Subcutaneous adipose tissue (tissue), 4 donors: Measurements from ENCODE around the gene KCNMB2. TPM values are rescaled to one million over a fixed set of nuclear protein-coding genes. Genes with fewer than 3 reads are reported as not detected.

Experiments
- total RNA-seq, 4 donors: library from RNA; depleted of rRNA; stranded (reverse); fragments of >200 nt; gene quantifications; one replicate each; pipeline ENCODE4 v1.1.0, GENCODE V29; 2016
- TF ChIP-seq, protein P1 (sequence below): fragments of 450-650 bp; IDR thresholded peaks from one replicate; pipeline ENCODE4 v1.5.1; 2016; ENCODE audit warnings: low read depth, mild to moderate bottlenecking, control low read depth, antibody characterized with exemption, moderate library complexity

Gene KCNMB2
- total RNA-seq, 4 donors from 2014 or later = not detected

DNA sequence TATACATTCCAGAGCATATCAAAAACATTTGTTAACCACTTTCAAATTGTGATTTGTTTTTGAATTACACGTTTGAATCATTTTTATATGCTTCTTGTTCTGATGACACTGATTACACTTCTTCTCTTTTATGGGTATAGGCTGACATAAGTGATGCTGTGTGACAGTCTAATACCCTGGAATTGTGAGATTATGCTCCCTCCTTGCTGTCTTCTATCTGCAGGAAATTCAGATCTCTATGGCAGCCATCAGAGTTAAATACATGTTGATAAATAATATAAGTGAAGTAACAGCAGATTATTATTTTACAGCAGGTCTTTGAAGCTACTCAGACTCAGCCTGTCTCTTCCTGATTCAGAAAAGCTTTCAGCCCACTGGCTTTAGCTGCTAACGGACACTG is 286.5 kb downstream of the KCNMB2 start:
- TF ChIP-seq, protein P1, sequence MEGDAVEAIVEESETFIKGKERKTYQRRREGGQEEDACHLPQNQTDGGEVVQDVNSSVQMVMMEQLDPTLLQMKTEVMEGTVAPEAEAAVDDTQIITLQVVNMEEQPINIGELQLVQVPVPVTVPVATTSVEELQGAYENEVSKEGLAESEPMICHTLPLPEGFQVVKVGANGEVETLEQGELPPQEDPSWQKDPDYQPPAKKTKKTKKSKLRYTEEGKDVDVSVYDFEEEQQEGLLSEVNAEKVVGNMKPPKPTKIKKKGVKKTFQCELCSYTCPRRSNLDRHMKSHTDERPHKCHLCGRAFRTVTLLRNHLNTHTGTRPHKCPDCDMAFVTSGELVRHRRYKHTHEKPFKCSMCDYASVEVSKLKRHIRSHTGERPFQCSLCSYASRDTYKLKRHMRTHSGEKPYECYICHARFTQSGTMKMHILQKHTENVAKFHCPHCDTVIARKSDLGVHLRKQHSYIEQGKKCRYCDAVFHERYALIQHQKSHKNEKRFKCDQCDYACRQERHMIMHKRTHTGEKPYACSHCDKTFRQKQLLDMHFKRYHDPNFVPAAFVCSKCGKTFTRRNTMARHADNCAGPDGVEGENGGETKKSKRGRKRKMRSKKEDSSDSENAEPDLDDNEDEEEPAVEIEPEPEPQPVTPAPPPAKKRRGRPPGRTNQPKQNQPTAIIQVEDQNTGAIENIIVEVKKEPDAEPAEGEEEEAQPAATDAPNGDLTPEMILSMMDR = no peak

DNA sequence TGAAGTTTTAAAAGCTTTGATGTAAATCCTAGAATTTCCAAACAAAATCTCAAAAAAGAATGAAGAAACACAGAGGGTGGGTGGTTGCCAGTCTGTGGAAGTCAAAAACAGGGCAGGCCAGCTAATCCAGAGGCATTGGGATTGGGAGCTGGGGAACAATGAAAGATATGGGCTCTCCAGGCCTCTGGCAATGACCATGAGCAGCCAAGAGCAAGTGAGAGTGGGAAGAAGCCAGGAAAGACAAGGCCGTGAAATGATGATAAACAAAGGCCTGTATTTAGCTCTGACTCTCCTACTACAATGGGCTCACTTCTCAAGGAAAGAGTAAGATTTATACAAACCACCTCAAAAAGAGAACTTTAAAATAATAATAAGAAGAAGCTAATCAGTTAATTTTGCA is 286.9 kb downstream of the KCNMB2 start:
- TF ChIP-seq, protein P1 = no peak

DNA sequence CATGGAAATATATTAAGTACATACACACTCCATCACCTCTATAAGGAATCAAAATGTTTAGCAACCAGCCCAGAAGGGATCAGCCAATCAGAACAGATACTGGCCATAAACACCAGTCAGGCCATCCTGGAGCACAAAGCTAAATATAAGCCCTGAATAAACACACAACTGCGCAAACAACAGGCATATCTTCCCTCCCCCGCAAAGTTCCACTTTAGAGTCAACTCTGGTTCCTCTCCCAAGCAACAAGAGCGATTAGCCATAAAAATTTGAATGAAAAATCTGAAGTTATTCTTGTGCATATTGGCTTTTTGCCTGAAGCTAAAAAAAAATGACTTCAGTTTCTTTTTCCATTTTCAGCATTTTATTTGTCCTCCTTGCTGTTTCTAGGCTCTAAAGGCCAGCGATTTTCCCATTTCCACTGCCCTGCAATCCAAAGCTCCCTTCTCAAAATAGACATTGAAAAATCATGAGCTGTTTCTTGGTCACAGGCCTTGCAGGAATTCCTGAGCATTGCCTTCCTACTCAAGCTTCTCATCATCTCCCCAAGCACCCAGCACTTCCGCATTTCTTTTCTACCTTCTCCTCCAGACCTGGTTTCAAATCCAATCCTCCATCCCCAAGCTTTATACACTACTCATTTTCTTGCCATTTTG is 287.5 kb downstream of the KCNMB2 start:
- TF ChIP-seq, protein P1 = no peak

DNA sequence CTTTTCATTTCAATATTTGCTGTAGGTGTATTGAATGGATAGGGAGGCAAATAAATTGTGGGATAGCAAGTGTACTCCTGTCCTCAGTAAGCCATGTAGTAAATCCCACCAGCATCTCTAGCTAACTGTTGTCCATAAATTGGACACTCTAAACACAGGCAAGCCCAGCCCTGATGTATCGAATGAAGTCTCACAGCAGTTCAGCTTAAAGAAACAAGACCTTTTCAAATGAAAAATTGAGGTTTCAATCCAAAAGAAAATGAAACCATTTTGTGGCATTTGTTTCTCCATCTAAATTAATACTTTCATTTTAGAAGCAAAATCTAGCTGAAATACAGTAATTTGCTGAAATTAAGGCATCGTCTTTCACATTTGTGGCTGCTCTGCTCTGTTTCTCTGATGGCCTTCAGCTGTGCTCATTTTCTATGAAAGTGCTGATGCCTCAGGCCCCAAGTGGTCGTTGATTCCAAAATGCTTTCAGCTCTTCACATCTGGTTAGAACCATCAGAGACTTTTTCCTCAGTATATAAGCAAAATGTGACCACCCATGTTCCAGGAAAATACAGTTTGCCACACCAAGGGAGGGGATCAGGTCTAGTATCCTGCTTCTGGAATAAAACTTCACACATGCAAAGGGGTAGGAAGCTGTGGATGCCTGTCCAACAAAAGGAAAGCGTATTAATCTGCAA is 290.3 kb downstream of the KCNMB2 start:
- TF ChIP-seq, protein P1 = no peak

DNA sequence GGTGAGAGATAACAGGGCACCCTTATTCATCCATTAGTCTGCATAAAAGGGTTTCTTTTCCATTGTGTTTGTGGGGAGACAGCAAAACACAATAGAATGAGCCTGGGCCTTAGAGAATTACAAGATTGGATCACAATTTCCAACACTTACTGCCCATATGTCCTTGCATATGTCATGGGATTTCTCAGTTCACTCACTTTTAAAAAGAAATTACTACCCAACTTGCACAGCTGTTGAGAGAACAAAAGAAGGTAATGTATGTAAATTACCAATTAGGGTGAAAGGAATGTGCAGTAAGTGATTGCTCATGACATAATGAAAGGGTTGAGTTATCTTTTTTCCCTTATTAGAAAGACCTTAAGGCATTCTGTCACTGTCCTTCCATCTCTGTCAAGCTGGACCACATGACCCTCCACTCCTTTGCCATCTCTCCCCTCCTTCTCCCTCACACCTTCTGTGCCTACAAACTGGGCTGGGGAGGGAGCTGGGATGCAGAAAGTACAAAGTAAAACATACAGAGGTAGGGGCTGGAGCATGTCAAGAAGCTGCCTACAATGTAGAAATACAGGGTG is 291.1 kb downstream of the KCNMB2 start:
- TF ChIP-seq, protein P1 = no peak

DNA sequence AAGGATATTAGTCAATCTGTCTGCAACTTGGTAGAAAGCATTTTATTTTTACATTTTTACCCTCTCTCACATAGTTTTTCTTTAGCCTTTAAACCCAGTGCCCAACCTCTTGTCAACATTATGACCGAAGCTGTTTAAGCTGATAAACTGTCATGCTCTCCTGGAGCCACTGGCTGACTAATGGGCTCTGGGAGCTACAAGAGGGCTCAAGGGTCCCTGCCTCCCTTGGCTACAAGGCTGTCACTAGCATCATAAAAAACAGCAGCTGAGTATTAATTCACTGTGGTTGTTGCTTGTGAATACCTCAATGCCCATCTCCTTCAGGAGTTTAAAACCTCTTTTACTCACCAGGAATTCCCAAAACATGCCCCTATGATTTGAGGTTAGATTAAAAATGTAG is 297.5 kb downstream of the KCNMB2 start:
- TF ChIP-seq, protein P1 = no peak

DNA sequence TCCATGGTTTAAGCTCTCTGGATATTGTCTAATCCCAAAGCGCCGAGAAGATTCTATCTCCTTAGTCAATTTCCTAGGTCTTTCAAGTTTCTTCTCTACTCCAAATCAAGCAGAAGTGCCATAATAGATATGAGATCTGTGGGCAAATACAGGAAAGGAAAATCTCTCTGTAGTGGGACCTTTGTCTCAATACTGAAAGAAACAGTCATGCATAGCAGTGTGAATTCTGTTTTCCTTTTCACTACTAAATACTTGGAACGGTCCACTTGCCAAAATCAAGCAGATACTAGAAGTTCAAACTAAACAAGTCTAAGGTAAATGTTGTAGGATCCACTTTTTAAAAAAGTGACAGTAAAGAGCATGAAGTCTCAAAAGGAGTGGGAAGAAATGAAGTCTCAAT is 298.8 kb downstream of the KCNMB2 start:
- TF ChIP-seq, protein P1 = no peak
